ENCODE results near the gene MORC1. TPM values are rescaled to one million over a fixed set of nuclear protein-coding genes. Genes with fewer than 3 reads are reported as not detected.

The MORC1 gene
- total RNA-seq, 1 donor from 2014 or later, result 0.10 TPM

DNA sequence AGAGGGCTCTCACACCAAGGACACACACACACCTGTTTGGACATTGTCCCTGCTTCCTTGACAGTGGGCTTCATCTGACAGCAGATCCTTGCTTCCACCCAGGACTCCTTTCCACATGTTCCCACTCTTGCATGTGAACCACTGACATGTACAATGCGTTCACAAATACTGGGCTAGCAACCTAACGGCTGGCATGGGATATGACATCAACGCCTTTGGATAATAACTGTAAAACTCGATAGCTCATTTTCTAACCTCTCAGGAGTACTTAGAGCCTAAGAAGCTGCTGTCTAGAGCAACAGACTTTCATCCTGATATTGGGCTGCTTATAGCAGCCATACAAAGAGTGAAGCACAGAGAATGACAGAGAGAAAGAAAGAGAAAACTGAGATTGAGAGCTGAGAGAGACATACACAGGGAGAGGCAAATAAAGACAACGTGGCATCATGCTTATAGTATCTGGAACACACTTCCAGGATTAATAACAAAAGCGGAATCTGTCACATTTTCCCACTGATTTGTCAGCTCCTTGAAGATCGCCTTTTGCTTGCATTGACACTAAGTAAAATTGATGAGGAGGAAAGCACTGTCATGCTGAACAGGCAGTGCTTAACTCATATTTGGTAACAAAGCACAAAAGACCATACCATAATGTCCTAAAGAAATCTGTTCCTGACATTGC is 166.0 kb downstream of the MORC1 start:
- ATAC-seq, result no peak
- no peak for DNase-seq (ENCODE audit: low spot score)

DNA sequence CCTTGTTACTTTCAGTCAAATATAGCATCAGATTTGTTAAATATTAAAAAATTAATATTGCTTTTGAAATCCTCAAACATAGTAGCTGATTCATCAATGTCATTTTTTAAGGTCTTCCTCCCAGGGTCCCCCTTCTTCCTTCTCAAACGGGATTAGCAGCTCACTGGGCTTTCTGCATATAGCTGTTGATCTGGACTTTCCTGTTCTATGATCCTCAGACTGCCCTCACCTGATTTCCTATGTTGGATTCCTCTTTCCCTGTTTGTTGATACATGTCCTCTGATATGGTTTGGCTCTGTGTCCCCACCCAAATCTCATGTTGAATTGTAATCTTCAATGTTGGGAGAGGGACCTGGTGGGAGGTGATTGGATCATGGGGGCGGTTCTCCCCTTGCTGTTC is 170.1 kb downstream of the MORC1 start:
- DNase-seq (ENCODE audit: low spot score) (no peak), ATAC-seq (no peak)

DNA sequence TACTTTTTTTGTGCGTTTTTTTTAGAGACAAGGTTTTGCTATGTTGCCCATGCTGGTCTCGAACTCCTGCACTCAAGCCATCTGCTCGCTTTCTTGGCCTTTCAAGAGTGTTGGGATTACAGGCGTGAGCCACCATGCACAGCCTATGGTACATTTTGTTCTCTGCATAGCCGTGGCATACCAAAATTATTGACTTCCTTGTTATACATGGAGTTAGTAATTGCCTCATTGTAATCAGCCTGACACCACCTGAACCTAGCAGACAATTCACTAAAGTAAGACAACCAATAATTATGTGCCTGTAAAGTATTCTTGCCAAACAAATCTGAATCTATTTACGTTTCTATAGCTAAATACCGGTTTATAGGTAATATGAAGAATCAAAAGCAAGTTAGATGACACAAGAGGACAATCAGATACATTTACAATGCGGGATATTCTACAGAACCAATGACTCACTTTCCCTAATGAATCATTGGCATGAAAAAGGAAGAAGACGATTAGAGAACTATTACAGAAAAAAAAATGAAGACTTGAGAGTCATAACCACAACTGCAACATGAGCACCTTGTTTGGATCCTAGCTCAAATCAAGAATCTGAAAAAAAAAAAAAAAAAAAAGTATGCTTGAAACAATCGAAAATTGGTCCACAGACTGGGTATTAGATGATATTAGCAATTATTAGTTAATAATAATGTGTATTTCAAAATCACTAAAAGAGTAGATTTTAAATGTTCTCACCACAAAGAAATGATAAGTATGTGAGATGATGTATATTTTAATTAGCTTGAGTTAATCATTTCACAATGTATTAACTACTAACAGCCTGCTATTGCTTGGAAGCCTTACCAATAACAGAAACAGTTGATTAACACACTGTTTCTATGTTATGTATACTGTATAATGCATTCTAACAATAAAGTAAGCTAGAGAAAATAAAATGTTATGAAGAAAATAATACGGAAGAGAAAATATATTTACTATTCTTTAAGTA is 171.3 kb downstream of the MORC1 start:
- DNase-seq (ENCODE audit: low spot score), result no peak
- ATAC-seq, result no peak

DNA sequence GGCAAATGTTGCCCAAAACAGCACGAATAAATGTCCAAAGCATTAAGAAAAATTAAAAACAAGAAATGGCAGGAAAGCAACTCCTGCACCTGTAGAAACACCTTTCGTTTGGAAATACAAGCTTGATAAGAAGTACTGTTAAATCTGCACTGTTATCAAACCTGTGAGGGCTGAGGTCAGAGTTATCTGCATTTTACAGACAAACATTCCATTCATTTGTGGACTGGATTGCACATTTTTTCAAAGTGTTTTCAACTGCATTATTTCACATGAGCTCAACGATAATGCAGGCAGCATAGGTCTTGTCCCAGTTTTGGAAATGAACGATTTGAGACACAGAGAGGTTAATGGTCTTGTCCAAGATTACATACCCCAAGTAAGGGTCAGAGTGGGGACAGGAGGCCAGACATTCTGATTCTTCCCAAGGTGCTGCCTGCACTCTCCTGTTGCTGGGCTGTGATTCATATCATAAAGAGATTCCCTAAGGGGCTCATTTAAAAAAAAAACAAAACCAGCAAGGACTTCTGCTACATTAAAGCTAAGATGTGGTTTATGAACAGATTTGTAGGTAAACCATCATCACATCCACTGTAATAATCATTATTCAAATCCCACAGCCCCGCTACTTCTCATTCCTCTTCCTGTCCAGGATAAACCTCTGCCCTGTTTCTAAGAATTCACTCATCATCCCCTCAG is 177.2 kb downstream of the MORC1 start:
- no peak for DNase-seq (ENCODE audit: low spot score)
- no peak for ATAC-seq

DNA sequence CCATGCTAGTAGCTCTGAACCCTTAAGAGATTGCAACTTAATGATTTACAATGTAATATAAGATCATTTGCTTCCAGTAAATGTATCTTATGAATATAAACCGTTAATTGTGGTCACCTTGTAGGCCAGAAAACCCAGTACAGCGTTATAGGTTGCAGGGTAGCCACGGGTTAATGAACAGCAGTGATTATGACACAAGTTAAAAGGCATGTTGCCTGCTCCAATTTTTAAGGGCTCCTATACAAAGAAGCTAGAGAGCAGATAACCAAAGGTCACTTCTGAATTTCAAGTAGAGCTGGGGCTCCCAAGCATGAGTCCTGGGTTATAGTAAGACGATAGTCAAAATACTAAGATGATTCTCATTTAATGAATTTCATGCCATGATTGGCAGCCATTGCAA is 177.8 kb downstream of the MORC1 start:
- peak; percentile 26 for ATAC-seq
- DNase-seq (ENCODE audit: low spot score), result no peak

DNA sequence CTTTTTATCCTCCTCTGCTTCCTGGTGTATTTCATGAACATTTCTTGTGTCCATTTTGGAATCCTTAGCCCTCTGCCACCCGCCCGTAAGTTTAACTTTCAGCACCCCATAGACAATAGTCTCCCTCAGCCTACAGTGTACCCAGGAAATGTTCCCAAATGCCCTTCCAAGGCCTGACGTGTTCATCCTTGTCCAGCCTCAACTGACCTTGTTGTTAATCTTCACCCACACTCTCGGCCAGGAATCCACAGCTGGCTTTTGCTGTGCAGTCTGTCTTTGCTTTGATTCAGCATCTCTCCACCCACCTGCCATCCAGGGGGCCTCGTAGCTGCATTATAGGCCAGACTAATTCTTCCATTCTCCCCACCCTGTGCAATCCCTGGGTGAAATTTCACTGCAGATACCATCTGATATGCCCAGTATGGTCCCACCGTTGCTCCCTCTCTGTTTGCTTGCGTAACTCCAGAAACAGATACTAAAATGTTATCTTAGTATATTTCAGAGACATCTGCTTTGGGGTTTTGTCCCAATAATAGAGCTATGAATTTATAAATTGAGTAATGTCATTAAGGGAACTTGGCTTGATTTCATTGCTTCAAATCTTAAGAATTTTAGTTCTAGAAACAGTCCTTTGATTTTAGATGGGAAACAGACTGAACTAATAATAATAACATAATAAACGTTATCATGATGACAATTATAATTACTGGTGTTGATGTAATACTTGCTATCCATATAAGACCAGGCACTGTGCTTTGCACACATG is 180.8 kb downstream of the MORC1 start:
- no peak for ATAC-seq
- no peak for DNase-seq (ENCODE audit: low spot score)

DNA sequence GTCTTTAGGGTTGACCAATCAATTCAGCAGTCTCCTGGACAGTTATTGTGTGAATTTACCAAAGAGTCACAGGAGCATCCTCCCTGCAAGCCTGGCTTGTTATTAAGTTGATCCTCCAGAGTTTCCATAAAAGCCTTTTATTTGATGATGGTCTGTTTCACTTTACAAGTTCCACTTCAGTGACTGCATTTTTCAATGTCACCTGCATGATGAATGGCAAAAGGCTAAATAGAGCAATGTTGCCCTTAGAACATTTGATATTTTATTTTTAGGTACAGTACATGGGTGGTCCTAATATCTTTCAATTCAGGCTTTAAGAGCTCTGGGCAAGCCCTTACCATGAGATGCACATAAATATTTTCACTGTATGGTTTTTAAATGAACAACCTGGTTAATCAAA is 186.9 kb downstream of the MORC1 start:
- DNase-seq (ENCODE audit: low spot score) (no peak), ATAC-seq (no peak)

DNA sequence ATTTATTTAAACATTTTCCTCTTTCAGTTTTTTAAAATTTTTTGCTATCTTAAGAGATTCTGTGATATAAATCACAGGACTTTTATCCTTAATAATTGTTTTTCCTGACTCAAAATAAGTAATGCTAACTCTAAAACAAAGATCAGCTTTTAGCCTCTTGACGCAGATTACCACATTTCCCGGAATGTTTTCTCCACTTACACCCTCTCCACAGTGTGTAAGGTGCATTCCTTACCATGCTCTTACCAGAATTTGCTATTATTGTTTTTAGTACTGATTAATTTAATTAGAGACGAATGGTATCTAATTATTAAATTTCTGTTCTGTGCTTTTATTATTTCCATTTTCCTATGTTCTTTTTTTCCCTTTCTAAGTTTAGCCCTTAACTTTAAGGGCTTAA is 199.1 kb downstream of the MORC1 start:
- no peak for ATAC-seq
- no peak for DNase-seq (ENCODE audit: low spot score)

DNA sequence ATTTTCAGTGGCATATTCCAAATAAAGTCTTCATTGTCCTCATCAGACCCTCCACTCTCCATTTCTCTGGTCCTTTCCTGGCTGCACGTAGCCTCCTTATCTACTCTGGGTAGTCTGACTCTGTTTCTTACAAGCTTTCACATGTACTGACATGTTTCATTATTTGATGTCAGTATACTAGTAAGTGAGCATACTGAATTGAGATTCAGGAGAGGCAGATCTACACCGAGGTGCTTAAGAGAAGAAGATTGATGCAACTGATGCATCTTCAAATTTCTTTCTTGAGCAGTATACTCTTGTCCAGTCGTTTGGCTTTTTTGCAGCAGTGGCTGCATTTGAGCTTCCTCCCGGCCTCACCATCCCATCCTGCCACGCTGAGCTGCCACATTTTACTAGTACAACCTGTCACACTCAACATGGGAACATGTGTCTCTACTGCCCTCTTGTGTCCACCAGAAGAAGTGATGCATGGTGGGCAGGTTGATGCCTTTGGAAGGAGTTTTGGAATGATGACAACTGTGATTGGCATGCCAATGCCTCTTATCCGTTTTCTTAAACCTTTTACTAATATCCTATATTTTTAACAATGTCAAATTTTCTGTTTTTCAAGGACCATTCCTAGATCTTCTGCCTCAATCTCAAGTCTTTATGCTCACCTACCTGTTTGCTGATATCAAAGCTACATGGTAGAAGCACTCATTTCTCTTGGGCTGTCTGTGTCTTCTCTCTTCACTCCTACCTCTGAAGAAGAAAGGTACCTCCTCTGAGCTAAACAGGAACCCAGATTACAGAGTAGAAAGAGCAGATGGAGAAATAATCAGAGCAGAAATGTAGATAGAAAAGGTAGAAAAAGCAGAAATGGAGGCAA is 202.9 kb downstream of the MORC1 start:
- peak; percentile 63 for DNase-seq (ENCODE audit: low spot score)
- peak; percentile 100 for ATAC-seq

DNA sequence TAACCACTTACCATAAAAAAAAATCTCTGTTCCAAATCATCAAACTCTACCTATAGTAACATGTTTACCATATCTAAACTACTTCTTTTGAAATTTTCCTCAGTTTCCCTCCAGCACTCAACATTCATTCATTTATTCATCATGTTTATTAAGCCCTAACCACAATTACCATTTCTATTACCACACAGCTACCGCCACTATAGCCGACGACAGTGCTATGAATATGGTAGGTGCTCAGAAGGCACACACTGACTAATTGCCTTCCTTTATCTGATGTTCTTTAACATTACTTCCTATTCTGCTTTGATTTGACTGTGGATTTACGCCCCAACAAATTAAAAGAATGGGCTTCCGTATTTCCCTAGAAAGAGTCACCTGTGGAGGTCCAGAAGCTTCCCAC is 208.1 kb downstream of the MORC1 start:
- no peak for ATAC-seq
- no peak for DNase-seq (ENCODE audit: low spot score)

Other genes with a start within 250 kb of the MORC1 start
- gene GUCA1C, start 164.3 kb downstream of the MORC1 start, total RNA-seq, result not detected
- 11.4 TPM for gene C3orf85, start 18.6 kb upstream of the MORC1 start, total RNA-seq
- not detected for gene DPPA2, start 198.4 kb upstream of the MORC1 start, total RNA-seq
- gene DPPA4, start 219.4 kb upstream of the MORC1 start, total RNA-seq, result 1.8 TPM